ENCODE data around the gene SLC1A7. TPM values are rescaled to one million over a fixed set of nuclear protein-coding genes. Genes with fewer than 3 reads are reported as not detected.

Gene SLC1A7
- total and polyA plus RNA-seq, 3 donors from 2014 or later: 0.32 to 1.2 (median 0.47) TPM

GRCh38 chr1:53122961-53123413, 19.5 kb downstream of the SLC1A7 start:
- 55 to 71% methylated on average over 7 of the region's 7 CpGs for WGBS, 2 donors
- peak overlapping the region; percentile 27 to 86 for H3K27ac ChIP-seq
- peaks cover 37% of the 10 kb centered on the region for H3K4me1 ChIP-seq
- no peaks in the 10 kb centered on the region for H3K36me3 ChIP-seq (ENCODE audit: low read depth, missing control alignments)
- intact Hi-C loops (cut with DNase I; ENCODE audit: low total_unique reads): no loop called here
- H3K9me3 ChIP-seq: no peaks in the 10 kb centered on the region
- H3K4me3 ChIP-seq: no peak overlapping the region
- TF ChIP-seq, protein P1, sequence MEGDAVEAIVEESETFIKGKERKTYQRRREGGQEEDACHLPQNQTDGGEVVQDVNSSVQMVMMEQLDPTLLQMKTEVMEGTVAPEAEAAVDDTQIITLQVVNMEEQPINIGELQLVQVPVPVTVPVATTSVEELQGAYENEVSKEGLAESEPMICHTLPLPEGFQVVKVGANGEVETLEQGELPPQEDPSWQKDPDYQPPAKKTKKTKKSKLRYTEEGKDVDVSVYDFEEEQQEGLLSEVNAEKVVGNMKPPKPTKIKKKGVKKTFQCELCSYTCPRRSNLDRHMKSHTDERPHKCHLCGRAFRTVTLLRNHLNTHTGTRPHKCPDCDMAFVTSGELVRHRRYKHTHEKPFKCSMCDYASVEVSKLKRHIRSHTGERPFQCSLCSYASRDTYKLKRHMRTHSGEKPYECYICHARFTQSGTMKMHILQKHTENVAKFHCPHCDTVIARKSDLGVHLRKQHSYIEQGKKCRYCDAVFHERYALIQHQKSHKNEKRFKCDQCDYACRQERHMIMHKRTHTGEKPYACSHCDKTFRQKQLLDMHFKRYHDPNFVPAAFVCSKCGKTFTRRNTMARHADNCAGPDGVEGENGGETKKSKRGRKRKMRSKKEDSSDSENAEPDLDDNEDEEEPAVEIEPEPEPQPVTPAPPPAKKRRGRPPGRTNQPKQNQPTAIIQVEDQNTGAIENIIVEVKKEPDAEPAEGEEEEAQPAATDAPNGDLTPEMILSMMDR (IDR thresholded peaks at IDR 0.05): no peak
- TF ChIP-seq POLR2A (IDR thresholded peaks at IDR 0.05): no peak
- no peak for DNase-seq
- no peaks in the 10 kb centered on the region for H3K27me3 ChIP-seq

DNA sequence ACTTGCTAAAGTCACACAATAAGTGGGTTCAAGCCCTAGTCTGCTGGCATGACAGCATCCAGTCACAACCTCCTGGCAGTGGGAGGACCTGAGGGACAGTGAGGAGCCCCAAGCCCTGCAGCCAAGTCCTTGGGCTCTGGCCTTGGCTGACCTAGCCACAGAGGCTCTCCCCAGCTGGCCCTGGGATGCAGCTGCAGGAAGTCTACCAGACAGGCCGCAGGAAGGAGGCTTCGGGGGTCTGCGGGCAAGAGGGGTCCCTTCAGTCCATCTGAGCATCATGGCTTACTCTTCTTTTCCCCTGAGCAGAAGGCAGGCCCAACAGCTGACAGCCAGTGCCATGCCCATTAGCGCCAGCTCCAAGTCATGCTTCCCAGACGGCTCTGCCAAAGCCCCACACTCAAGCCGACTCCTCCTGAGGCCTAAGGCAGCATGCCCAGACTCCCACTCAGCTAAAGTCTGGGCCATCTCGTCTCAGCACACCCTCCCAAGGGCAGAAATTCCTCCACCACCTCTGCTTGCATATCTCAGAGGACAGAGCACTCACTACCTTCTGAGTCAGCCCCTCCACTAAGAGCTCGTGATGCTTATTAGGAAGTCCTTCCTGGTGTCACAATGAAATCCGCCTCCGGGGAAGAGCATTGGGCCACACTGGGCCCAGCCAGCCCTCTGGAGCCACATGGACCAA, 20.1 kb downstream of the SLC1A7 start:
- no peak overlapping the region for H3K4me3 ChIP-seq
- TF ChIP-seq POLR2A (IDR thresholded peaks at IDR 0.05): no peak
- TF ChIP-seq, protein P1 (IDR thresholded peaks at IDR 0.05): no peak
- peak overlapping the region; percentile 27 to 86 for H3K27ac ChIP-seq
- no peaks in the 10 kb centered on the region for H3K36me3 ChIP-seq (ENCODE audit: low read depth, missing control alignments)
- intact Hi-C loops (cut with DNase I; ENCODE audit: low total_unique reads): no loop called here
- 46 to 50% methylated on average over 7 to 10 of the region's 10 CpGs for WGBS, 2 donors
- peaks cover 37% of the 10 kb centered on the region for H3K4me1 ChIP-seq
- H3K27me3 ChIP-seq: no peaks in the 10 kb centered on the region
- no peaks in the 10 kb centered on the region for H3K9me3 ChIP-seq
- no peak for DNase-seq

- Histone ChIP-seq H3K9me3 (no peaks in the 10 kb centered on the region), H3K36me3 (ENCODE audit: low read depth, missing control alignments) (no peaks in the 10 kb centered on the region), H3K27me3 (no peaks in the 10 kb centered on the region), H3K4me3 (no peak overlapping the region), H3K4me1 (peaks cover 37% of the 10 kb centered on the region), H3K27ac (peak overlapping the region in 1 of 2 donors; percentile 86)
- peak; percentile 50 for DNase-seq
- intact Hi-C loops (cut with DNase I; ENCODE audit: low total_unique reads): no loop called here
- no peak for TF ChIP-seq POLR2A (IDR thresholded peaks at IDR 0.05)
- TF ChIP-seq, protein P1 (IDR thresholded peaks at IDR 0.05): no peak
- WGBS, 2 donors: 59 to 67% methylated on average over 17 to 18 of the region's 18 CpGs
Measured at GRCh38 chr1:53121319-53122172, 20.9 kb downstream of the SLC1A7 start.

DNA sequence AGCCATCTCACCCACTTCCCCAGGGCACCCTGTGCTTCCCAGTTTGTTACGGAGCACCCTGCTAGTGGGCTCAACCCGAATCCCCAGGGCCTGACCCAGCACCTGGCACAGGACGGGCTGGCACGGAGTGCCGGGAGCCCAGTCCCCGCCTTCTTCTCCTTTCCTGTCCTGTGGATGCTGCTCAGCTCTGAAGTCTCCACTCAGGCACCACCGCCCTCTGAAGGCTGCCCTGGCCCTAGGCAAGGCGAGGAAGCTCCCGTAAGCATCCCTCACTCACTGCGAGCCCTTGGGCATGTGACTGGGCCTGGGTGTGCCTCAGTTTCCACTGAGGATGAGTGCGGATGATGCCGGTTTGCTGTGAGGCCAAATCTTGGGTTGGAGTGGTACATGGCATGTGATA, 21.8 kb downstream of the SLC1A7 start:
- TF ChIP-seq, protein P1 (IDR thresholded peaks at IDR 0.05): no peak
- no peak for TF ChIP-seq POLR2A (IDR thresholded peaks at IDR 0.05)
- no peak for DNase-seq
- Histone ChIP-seq H3K9me3 (no peaks in the 10 kb centered on the region), H3K27ac (no peak overlapping the region), H3K4me3 (no peak overlapping the region), H3K4me1 (peaks cover 40% of the 10 kb centered on the region), H3K36me3 (ENCODE audit: low read depth, missing control alignments) (no peaks in the 10 kb centered on the region), H3K27me3 (no peaks in the 10 kb centered on the region)
- 80 to 83% methylated on average over 1 to 12 of the region's 12 CpGs for WGBS, 2 donors
- intact Hi-C loops (cut with DNase I; ENCODE audit: low total_unique reads): no loop called here

Data from testis (tissue), 3 donors.